Occipital lobe (tissue), 2 donors: ENCODE measurements around the gene SDK1. TPM values are rescaled to one million over a fixed set of nuclear protein-coding genes. Genes with fewer than 3 reads are reported as not detected.

Source experiments
- DNase-seq: peaks from one replicate; lab custom pipeline; 2025; lab: John Stamatoyannopoulos, UW
- total RNA-seq: library from RNA; depleted of rRNA; stranded (reverse); fragments of >200 nt; gene quantifications from one replicate; pipeline ENCODE4 v1.2.3, GENCODE V29; 2014

Gene SDK1
- total RNA-seq, 1 donor from 2014 or later, result 7.0 TPM

DNA sequence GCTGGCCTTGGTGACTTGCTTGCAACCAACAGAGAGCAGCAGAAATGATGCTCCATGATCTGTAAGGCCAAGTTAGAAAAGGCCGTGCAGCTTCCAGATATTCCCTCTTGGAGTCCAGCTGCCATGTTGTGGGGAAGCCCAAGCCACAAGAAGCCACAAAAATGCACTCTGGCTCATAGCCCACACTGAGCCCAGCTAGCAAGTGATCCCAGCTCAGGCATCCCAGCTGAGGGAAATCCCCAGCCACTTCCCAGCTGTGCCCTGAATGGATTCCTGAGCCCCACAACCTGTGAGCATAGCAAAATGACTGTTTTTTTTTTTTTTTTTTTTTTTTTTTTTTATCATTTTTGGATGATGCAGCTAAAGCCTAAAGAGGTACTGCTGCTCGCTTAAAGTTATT is 11.1 kb upstream of the SDK1 start:
- DNase-seq, result no peak

GRCh38 chr7:3292694-3293093 is 8.4 kb upstream of the SDK1 start:
- no peak for DNase-seq

GRCh38 chr7:3294432-3295100 is 6.5 kb upstream of the SDK1 start:
- no peak for DNase-seq

- no peak for DNase-seq
Observed at GRCh38 chr7:3297105-3297819, 3.8 kb upstream of the SDK1 start.

GRCh38 chr7:3300221-3300650 is 816 bp upstream of the SDK1 start:
- no peak for DNase-seq

- no peak for DNase-seq
Observed at GRCh38 chr7:3301449-3301731, 338 bp downstream of the SDK1 start.

GRCh38 chr7:3301831-3302618 is 973 bp downstream of the SDK1 start:
- DNase-seq, result peak; percentile 9

DNA sequence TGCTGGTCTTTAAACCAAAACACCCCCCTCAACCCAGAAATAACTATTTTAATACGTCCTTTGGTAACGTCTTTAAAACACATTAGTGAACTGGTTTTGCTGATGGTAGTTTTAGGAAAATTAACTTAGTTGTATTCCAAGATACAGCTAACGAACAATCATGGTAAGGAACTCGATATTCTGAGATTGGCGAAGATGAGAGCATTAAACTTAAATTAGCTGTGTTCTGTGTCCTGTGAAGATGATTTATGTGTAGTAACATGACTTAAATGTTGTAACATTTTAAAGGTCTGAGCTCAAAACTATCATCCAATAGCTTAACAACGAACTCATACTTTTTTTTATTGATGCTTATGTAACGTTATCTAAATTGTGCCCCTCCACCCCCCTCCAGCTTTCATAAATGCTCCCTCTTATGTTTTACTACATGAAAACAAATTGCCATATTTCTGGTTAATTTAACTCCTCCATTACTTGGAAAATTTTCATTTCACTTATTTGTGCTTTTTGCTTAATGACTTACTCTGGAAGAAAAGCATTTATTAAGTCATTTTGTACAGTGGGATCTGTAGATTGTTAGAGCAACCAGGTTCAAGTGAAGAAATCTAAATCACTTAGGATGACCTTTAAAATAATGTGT is 1.7 kb downstream of the SDK1 start:
- DNase-seq, result no peak

GRCh38 chr7:3304131-3304530 is 3.1 kb downstream of the SDK1 start:
- no peak for DNase-seq

DNA sequence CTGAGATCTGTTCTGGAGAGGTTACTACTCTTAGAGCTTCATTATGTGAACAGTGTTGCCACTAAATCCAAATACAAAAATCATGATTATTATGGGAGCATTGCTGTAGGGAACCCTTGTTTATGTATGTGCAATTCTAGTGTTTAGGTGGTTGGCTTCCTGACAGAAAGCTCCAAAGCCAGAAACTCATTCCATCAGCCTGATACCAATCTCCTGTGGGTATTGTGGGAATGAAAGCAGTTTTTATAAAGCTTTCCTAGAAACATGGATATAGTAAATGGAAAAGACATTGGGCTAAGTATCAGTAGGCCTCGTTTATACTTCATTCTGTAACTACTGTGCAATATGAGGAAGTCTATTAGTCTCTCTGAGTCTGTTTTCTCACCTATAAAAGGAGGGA is 6.4 kb downstream of the SDK1 start:
- no peak for DNase-seq

GRCh38 chr7:3309140-3309539 is 8.1 kb downstream of the SDK1 start:
- DNase-seq, result no peak

DNA sequence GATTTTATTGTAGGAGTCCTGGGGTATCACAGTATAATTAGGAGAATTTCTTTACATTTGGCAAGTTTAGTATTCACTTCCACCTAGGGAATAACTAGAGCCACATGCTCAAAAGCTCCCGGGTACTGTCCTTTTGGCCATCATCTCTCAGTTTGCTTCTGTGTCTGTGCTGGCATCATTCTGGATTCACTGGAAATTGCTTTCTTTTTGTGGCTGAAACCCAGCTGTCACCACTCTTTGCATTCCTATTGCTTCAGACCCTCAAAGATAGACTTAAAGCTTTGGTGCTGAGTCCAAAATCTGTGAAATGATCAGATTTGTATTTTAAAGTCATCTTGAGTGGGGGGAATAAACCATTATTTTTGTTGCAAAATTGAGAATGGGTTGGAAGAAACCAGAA is 8.9 kb downstream of the SDK1 start:
- DNase-seq, result no peak

DNA sequence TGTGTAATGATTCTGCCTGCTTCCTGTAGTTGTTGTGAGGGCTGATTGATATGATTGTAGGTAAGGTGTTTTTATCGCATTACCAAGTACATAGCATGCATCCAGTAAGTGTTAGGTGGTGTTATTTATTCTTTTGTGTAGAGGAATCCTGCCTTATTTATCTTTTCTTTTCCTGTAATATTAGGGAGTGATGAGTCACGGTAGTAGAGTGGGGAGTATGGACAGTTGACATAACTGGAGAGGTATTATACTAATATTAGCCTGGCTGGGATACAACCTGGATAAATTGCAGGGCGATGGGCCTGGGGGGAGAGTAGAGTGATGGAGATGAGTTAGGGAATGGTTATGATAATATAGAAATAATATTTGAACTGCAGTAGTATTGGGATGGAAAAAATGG is 9.8 kb downstream of the SDK1 start:
- DNase-seq, result no peak

- no peak for DNase-seq
Observed at GRCh38 chr7:3312583-3312982, 11.5 kb downstream of the SDK1 start.

- no peak for DNase-seq
Observed at GRCh38 chr7:3318874-3319273, 17.8 kb downstream of the SDK1 start.

GRCh38 chr7:3321206-3321605 is 20.2 kb downstream of the SDK1 start:
- DNase-seq, result no peak

- no peak for DNase-seq
Observed at GRCh38 chr7:3321745-3322144, 20.7 kb downstream of the SDK1 start.

- DNase-seq, result no peak
Observed at GRCh38 chr7:3326246-3326645, 25.2 kb downstream of the SDK1 start.

DNA sequence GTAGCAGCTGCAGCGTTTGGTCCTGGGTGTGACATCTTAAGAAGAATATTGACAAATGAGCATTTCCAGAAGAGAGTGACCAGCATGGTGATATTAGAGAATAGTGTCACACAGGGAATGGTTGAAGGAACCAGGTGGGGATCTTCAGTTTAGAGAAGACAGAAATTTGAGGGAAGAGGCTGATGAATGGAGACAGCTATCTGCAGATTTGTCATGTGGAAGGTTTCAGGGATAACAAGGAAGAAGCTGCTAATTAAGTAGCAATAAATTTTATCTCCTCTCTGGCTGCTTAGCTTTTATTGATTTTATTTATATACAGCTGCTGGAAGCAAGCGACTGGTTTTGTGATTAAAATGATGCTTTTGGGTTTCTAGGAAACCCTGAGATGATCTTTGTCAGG is 26.0 kb downstream of the SDK1 start:
- no peak for DNase-seq

- no peak for DNase-seq
Observed at GRCh38 chr7:3327655-3328054, 26.6 kb downstream of the SDK1 start.

DNA sequence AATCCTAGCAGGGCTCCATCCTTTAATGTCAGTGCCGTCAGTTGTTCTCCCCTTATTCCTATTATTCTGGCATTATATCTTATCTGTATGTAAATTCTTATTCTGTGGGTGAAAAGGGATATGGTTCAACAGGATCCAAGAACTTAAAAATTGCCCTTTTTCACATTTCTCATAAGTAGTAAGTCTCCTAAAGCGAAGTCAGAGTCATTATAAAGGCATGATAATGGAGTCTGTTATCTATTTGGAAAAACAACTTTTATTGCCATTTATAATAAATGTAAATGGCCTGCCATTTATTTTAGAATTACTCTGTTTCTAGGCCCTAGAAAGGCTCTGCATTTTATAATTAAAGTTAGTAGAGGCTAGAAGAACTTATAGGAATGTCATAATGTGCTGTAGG is 31.3 kb downstream of the SDK1 start:
- no peak for DNase-seq

GRCh38 chr7:3333861-3334260 is 32.8 kb downstream of the SDK1 start:
- no peak for DNase-seq
